A549 (cell line): Measurements from ENCODE around the gene DDX41.

Experiments used
- HOXA7 ChIP-seq: fragments of 250-450 bp; sonication (Bioruptor Pico); IDR thresholded peaks from 2 replicates; pipeline ENCODE4 v1.5.0; 2020; ENCODE audit warnings: mild to moderate bottlenecking, moderate library complexity
- RFX5 ChIP-seq: fragments of 450-650 bp; IDR thresholded peaks from 2 replicates; pipeline ENCODE4 v1.7.1; 2014; ENCODE audit warnings: antibody characterized with exemption, mild to moderate bottlenecking, moderate library complexity
- TF ChIP-seq, protein P1 (sequence below): fragments of >200 bp; sonication (Bioruptor Twin); formaldehyde crosslinking; IDR thresholded peaks from 3 replicates; pipeline ENCODE4 v1.6.1; 2016

DNA sequence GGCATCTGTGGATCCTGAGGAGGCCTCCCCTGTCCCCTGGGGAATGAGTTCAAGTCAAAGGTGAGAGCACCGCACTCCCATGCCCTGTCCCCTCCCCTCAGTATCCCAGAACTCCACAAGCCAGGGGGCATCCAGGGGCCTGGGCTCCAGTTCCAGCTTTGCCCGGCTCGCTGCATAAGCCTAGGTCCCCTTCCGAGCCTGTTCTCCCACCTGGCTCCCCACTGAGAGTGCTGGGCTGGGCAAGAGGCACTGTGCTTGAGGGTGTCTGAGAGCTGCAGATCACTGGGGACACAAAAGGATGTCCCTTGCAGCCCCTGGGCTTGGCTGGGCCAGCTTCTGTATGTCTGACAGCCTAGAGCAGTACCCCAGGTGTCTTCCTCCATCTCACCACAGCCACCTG, 11.7 kb downstream of the DDX41 start:
- TF ChIP-seq, protein P1, sequence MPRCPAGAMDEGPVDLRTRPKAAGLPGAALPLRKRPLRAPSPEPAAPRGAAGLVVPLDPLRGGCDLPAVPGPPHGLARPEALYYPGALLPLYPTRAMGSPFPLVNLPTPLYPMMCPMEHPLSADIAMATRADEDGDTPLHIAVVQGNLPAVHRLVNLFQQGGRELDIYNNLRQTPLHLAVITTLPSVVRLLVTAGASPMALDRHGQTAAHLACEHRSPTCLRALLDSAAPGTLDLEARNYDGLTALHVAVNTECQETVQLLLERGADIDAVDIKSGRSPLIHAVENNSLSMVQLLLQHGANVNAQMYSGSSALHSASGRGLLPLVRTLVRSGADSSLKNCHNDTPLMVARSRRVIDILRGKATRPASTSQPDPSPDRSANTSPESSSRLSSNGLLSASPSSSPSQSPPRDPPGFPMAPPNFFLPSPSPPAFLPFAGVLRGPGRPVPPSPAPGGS = no peak
- TF ChIP-seq RFX5 = no peak
- TF ChIP-seq HOXA7 (CRISPR knock-in tag) = no peak
